Left renal cortex interstitium (tissue), 4 donors: ENCODE data around the gene MYO7A. TPM values are rescaled to one million over a fixed set of nuclear protein-coding genes. Genes with fewer than 3 reads are reported as not detected.

Experiments used
- DNase-seq, 4 donors: peaks; one replicate each; pipeline ENCODE4 v3.0.0-alpha.2; 2013; ENCODE audit warnings: low read depth in 4 of 4, low spot score in 2 of 4, missing footprints in 1 of 4
- polyA plus RNA-seq, 4 donors: library from polyadenylated mRNA; unstranded; fragments of 120-200 nt; gene quantifications; one replicate each; pipeline ENCODE4 v1.2.1, GENCODE V29; 2013; ENCODE audit not compliant: insufficient read length in 4 of 4

MYO7A gene
- polyA plus RNA-seq, 4 donors, result 1.9 to 4.6 (median 3.2) TPM

GRCh38 chr11:77195071-77195755 lies 67.2 kb downstream of the MYO7A start:
- DNase-seq, result no peak

- no peak for DNase-seq
These were observed 68.9 kb downstream of the MYO7A start for GRCh38 chr11:77196961-77197360.

DNA sequence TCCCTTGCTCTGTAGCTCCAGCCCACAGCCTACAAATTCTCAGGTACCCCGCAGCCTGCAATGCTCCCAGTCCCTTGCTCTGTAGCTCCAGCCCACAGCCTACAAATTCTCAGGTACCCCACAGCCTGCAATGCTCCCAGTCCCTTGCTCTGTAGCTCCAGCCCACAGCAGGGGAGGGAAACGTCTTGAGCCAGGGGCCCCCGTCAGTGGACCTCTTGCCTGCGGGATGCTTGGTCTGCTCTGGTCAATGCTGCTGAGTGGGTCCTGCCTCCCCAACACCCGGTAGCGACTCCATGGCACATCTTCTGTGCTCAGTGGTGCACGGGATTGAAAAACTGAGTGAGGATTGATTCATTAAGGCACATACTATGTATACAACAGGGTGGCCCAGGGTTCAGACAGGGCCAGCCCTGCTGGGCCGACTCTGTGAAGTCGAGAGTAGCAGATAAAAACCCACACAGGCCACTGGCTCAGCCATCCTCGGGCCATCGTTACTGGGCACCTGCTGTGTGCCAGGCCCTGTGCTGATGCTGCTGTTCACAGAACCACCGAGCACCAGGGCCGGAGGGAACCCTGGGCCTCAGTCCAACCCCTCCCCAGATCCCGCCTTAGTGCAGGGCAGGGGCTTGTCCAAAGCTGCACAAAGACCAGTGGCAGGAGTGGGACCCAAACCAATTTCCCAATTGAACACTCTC lies 69.7 kb downstream of the MYO7A start:
- no peak for DNase-seq

DNA sequence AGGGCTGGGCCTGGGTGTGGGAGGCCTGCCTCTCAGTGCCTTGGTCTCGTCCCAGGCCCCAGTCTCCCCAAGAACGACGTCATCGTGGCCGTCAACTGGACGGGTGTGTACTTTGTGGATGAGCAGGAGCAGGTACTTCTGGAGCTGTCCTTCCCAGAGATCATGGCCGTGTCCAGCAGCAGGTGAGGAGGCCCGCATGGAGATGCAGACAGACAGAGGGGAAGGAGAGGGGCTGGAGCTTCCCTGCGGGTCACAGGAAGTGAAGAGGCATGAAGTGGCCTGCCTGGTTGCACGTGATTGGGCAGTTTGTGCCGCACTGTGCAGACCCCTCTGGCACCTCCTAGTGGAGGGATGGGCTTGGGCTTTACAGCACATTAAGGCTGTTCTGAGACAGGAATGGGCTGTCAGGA lies 70.4 kb downstream of the MYO7A start:
- no peak for DNase-seq

DNA sequence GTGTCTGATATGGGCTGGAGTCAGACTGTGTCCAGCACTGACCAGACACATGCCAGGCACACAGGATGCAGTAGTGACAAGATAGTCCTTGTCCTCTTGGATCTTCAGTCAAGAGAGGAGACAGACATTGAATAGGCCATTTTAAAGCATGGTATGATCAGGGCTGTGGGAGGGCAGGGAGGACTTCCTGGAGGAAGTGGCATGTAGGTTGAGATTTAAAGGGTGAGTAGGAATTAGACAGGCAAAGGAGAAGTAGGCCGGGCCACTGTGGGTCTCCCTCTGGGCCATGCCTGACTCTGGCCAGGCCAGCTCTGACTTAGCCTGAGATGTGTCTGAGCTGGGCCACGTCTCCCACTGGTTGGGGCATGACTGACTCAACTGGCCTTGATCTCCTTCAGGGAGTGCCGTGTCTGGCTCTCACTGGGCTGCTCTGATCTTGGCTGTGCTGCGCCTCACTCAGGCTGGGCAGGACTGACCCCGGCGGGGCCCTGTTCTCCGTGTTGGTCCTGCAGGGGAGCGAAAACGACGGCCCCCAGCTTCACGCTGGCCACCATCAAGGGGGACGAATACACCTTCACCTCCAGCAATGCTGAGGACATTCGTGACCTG lies 71.2 kb downstream of the MYO7A start:
- DNase-seq, result no peak

DNA sequence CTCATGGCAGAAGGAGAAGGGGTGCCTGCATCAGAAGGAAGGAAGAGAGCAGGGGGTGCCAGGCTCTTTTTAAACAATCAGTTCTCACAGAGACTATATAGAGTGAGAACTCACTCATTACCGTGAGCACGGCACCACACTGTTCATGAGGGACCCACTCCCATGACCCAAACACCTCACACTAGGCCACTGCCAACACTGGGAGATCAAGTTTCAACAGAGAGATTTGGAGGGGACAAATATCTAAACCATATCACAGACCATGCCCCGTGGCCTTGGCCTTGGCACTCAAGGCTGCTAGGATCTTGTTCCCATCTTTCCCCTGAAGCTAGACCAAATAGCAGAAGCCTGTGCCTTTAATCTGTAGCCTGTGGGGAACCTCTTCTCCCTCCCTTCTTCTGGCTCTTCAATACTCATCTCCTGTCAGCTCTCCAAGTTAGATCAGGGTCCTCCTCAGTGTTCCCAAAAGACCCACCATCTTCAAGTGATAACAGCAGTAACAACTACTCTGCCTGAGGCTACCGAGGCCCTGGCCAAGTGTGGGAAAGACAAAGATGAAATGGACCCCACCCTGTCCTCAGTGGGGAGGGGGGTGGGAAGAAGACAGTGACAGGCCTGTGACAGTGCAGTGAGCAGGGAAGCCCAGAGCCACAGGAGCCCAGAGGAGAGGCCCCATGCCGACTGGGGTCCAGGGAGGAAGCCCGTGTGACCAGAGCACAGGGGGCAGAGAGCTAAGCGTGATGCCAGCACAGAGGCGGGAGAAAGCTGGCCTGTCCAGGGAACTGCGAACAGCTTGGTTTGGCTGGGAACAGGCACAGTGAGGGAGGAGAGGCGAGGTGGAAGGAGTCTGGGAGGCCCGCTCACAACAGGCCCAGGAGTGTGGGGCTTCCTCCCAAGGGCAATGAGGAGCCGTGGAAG lies 72.6 kb downstream of the MYO7A start:
- no peak for DNase-seq

DNA sequence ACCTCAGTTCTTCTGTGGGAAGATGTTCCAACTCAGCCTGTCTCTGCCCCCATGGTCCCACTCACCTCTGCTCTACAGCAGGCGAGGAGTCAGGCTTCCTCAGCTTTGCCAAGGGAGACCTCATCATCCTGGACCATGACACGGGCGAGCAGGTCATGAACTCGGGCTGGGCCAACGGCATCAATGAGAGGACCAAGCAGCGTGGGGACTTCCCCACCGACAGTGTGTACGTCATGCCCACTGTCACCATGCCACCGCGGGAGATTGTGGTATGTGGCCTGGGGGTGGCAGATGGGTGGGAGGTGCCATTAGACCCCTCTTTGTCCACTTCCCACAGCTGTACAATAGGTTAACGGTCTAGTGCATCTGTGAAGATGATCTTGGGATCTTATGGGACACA lies 73.3 kb downstream of the MYO7A start:
- DNase-seq, result no peak

DNA sequence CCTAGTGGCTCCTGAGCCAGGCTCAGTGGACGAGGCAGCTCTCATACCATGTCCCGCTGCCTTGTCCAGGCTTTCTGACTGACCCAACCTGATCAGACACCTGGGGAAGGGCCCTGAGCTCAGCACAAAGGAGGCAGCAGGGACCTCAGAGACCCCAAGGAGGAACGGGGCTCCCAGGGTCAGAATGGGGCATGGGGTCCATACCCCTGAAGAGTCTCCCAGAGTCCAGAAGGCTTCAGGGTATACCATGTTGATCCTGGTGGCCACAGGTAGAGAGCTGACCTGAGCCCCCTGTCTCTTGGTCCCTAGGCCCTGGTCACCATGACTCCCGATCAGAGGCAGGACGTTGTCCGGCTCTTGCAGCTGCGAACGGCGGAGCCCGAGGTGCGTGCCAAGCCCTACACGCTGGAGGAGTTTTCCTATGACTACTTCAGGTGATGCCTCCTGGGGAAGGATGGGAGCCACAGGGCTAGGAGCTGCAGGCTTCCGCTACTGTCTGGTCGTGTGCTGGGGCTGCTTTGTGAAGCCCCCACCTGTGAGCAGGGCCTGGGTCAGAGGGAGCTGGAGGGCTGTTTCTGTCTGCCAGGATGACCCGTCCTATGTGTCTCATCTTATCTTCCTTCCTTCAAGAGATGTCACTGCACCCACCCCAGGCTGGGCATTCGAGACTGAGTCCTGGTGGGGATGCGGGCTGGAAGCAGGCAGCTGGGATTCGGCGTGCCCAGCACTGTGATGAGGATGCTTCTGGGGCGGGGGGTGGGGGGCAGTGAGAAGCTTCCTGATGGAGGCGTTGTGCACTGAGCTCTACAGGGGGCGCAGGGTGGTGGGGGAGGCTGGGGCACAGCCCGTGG lies 74.2 kb downstream of the MYO7A start:
- no peak for DNase-seq

- no peak for DNase-seq
These were observed 75.2 kb downstream of the MYO7A start for GRCh38 chr11:77202941-77203900.

GRCh38 chr11:77203901-77204753 lies 76.1 kb downstream of the MYO7A start:
- no peak for DNase-seq

- no peak for DNase-seq
These were observed 76.9 kb downstream of the MYO7A start for GRCh38 chr11:77204754-77205466.

DNA sequence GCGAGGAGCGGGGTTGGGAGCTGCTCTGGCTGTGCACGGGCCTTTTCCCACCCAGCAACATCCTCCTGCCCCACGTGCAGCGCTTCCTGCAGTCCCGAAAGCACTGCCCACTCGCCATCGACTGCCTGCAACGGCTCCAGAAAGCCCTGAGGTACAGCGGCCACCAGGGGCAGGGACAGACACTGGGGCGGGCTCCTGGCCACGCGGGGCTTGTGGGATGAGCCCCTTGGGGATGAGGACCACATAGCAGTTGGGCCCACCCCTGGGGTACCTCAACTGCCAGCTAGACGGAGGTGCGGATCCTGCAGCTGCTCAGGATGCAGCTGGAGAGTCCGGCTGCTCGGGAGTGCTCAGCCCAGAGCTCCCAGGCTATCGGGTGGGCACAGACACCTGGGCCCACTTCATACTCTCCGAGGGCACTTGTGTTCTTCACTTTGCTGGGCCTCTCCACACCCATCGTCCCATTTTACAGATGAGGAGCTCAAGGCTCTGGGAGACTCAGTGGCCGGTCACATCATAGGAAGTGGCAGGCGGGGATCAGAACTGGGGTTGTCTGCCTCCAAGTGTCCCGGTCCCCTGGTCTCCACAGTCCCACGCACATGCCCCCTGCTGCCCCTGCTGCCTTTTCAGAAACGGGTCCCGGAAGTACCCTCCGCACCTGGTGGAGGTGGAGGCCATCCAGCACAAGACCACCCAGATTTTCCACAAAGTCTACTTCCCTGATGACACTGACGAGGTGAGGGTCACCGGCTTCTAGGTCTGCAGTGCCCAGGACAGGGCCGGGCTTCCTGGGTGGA lies 77.6 kb downstream of the MYO7A start:
- DNase-seq, result no peak

DNA sequence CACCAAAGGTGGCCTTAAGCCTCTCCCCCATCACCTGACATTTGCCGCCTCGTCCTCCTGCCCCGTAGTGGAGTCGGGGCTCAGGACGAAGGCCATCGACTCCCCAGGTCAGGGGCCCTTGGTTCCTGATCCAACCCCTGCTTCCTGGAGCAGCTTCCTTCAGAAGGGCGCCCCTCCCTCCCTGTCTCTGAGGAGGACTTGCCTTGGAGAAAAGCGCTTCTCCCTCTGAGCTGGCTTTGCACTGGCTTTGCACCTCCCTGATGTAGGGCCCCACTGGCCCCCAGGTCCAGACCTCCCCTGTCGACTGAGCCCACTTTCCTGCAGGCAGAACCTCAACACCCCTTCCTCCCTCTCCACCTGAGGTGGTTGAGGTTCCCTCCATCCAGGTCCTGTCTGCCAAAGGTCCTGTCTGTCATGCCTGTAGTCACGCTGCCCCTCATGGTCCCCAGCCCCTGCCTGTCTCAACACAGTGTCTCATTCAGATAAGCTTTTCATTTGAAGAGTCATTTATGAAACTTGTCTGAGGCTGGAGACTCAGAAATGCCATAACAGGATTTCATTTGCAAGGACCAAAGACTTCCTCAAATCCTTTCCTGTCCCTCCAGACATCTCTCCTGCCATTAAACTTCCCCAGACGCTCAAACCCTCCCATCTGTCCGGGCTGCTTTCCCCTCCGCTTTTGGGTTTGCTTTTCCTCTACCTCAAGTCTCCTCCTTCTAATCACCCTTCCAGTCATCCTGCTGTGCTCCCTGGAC lies 78.4 kb downstream of the MYO7A start:
- DNase-seq, result no peak

DNA sequence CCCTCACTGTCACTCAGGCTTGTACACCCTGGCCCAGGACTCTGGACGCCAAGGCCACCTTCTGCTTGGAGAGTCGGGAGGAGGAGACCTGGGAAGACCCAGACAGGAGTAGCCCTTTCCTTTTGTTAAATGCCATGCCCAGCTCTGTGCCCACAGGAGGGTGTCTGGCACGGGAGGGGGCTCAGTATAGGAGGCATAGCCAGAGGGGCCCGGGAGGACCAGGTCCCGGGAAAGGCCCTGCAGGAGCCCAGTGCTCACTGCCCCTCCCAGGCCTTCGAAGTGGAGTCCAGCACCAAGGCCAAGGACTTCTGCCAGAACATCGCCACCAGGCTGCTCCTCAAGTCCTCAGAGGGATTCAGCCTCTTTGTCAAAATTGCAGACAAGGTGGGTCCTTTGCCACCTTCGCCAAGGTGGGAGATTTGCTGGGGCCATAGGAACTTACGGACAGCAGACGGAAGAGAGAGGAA lies 79.0 kb downstream of the MYO7A start:
- DNase-seq, result no peak

DNA sequence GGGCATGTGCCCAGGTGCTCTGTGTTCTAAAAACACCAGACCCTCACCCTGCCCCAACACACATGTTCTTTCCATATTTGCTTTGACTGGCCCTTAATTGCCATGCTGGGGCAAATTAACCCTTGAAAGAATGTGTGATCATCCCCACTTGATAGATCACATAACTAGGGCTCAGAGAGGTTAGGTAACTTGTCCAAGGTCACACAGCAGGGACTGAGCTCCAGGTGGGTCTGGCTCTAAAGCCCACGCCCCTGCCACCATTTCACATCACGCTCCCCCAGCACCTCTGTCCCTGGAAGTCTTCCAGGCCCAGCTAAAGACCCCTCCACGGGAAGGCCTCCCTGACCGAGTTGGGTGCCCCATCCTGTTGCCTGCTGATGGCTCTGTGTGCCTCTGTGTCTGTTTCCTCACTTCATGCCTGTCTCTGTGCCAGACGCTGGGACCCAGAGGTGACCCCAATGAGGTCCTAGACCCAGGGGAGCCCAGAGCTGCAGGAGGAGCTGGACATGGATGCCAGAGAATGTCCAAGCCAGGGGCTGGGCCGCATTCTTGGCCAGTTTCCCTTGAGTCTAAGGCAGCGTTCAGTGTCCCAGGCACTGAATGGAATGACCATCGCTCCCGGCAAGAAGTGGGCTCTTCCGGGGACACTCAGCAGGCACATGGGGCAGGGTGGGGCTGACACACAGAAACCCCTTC lies 79.7 kb downstream of the MYO7A start:
- no peak for DNase-seq
